Gastrocnemius medialis (tissue), 4 donors: Measurements from ENCODE around the gene IGF2BP3. TPM values are rescaled to one million over a fixed set of nuclear protein-coding genes. Genes with fewer than 3 reads are reported as not detected.
A peak's percentile ranks its signal among the peaks of the same experiment; 100 is the strongest.
"Not testable (repeated sequence)": the region's sequence is repeated elsewhere in the genome, so short reads cannot be mapped to it uniquely, and the experiment has no call there.

Source experiments
- ATAC-seq, 2 donors: fragments of 150-250 bp; one replicate each; pipeline ENCODE4 v1.9.1; 2016
- DNase-seq, 2 donors: peaks; one replicate each; pipeline ENCODE4 v3.0.0-alpha.2; 2019
- H3K27ac ChIP-seq, 4 donors: fragments of 200-600 bp; sonication (generic); 1 replicate in 1 of 4; 2 replicates in 3 of 4; pipeline ENCODE4 v1.5.1; 2016 to 2018; ENCODE audit warnings: mild to moderate bottlenecking in 2 of 4, moderate library complexity in 1 of 4
- H3K27me3 ChIP-seq, 3 donors: fragments of 200-600 bp; sonication (generic) in 2 of 3; 1 replicate in 1 of 3; 2 replicates in 2 of 3; pipeline versions ENCODE4 v1.5.1 to v1.6.0; 2016 to 2019; ENCODE audit warnings: mild to moderate bottlenecking in 1 of 3, moderate library complexity in 1 of 3
- H3K36me3 ChIP-seq, 2 donors: fragments of 200-600 bp; sonication (generic) in 1 of 2; one replicate each; pipeline ENCODE4 v1.5.1; 2017 to 2018
- H3K4me1 ChIP-seq, 2 donors: fragments of 200-600 bp; sonication (generic) in 1 of 2; one replicate each; pipeline ENCODE4 v1.5.1; 2016 to 2017; ENCODE audit warnings: mild to moderate bottlenecking in 2 of 2
- H3K4me3 ChIP-seq, 4 donors: fragments of 200-600 bp; sonication (generic) in 3 of 4; 1 replicate in 1 of 4; 2 replicates in 3 of 4; pipeline ENCODE4 v1.5.1; 2016 to 2019; ENCODE audit warnings: mild to moderate bottlenecking in 2 of 4
- H3K9me3 ChIP-seq, 3 donors: fragments of 200-600 bp; sonication (generic) in 2 of 3; 1 replicate in 1 of 3; 2 replicates in 2 of 3; pipeline ENCODE4 v1.5.1; 2016 to 2019
- POLR2A ChIP-seq, 2 donors: fragments of 450-650 bp; IDR thresholded peaks; one replicate each; pipeline ENCODE4 v1.6.1; 2017; ENCODE audit warnings: antibody characterized with exemption in 2 of 2, mild to moderate bottlenecking in 2 of 2, moderate library complexity in 2 of 2
- in situ Hi-C, 4 donors: fragments of 200-750 bp; cut with MboI; loops; one replicate each; pipeline versions ENCODE4 v1.15.0 to v1.8.0; 2017; ENCODE audit warnings: low sequenced_read_pairs in 4 of 4
- intact Hi-C: fragments of 100-400 bp; cut with DNase I; formaldehyde crosslinking; loops from one replicate; pipeline ENCODE4 v1.15.1; 2023; ENCODE audit warnings: low total_unique reads
- total RNA-seq, 4 donors: library from RNA; depleted of rRNA; stranded (reverse); fragments of >200 nt; gene quantifications; one replicate each; pipeline versions ENCODE4 v1.1.0 to v1.2.3, GENCODE V29; 2016
- TF ChIP-seq, protein P1 (sequence below), 5 experiments: fragments of 450-650 bp in 3 of 5; fragments of 200-600 bp in 2 of 5; sonication (generic) in 2 of 5; IDR thresholded peaks in 4 of 5; conservative IDR thresholded peaks in 1 of 5; 1 replicate in 4 of 5; 2 replicates in 1 of 5; pipeline ENCODE4 v1.5.1; 2016 to 2019; ENCODE audit warnings: antibody characterized with exemption in 5 of 5, mild to moderate bottlenecking in 3 of 5, moderate library complexity in 3 of 5

Gene IGF2BP3
- total RNA-seq: under 1 TPM in 1 of 4 donors, not detected in 3; 0.51 TPM

DNA sequence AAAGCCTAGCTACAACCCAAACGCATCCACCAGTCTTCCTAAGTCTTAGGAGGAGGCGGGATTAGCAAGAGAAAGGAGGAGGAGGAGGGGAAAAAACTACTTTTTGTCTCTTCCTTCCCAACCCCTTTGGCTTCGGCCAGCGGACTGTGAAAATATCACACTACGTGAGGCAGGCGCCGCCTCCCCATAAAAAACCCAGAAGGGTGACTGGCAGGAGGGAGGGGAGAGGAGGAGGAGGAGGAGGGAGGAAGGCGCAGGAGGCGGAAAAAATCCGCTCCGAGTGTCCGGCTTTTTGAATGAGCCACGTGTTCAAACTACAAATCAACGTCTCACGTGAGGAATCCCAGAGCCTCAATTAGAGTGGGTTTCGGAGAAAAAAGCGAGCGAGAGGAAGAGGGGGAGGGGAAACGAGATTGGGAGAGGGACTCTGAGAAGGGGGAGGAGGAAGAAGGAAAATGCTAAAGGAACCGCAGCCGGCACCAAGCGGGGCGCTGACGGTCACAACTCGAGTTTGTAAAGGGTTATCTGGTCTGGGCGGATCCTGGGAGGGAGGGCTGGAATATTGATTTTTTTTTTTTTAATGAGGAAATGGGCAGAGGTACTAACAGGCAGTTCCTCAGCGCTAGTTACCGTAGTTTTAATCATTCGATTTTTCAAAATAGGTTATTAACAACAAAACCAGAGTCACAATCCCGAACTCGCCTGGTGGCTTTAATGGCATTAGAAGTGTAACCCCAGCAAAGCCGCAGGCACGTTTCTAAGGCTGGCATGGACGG lies at the start of gene IGF2BP3:
IGF2BP3 (minus strand) TSS at position 162 of the 776 bp plus-strand sequence. CDS start 381 bp downstream, outside the sequence.
- Histone ChIP-seq H3K4me3 (peak within 1 kb of the TSS; percentile 24 to 40 (median 33)), H3K36me3 (no peaks in the 10 kb centered on the region), H3K4me1 (peaks cover 19 to 36% of the 10 kb centered on the region in 2 donors), H3K9me3 (no peaks in the 10 kb centered on the region), H3K27me3 (peaks cover 95 to 99% (median 99%) of the 10 kb centered on the region in 3 donors), H3K27ac (no peak within 1 kb of the TSS)
- intact Hi-C loops (loop anchor here (5.0 kb wide), 1 partner anchor 62 kb away; the partner anchor contains the start of gene TRA2A), in situ Hi-C loops (no loop called here)
- no peak for ATAC-seq
- TF ChIP-seq POLR2A (IDR thresholded peaks at IDR 0.05): no peak
- TF ChIP-seq, protein P1, sequence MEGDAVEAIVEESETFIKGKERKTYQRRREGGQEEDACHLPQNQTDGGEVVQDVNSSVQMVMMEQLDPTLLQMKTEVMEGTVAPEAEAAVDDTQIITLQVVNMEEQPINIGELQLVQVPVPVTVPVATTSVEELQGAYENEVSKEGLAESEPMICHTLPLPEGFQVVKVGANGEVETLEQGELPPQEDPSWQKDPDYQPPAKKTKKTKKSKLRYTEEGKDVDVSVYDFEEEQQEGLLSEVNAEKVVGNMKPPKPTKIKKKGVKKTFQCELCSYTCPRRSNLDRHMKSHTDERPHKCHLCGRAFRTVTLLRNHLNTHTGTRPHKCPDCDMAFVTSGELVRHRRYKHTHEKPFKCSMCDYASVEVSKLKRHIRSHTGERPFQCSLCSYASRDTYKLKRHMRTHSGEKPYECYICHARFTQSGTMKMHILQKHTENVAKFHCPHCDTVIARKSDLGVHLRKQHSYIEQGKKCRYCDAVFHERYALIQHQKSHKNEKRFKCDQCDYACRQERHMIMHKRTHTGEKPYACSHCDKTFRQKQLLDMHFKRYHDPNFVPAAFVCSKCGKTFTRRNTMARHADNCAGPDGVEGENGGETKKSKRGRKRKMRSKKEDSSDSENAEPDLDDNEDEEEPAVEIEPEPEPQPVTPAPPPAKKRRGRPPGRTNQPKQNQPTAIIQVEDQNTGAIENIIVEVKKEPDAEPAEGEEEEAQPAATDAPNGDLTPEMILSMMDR (IDR thresholded peaks at IDR 0.05 in 4 of 5, conservative IDR thresholded peaks at IDR 0.05 in 1 of 5): no peak
- DNase-seq: no peak

GRCh38 chr7:23514755-23515154 lies 44.5 kb upstream of the IGF2BP3 start:
- intact Hi-C loops: no loop called here

DNA sequence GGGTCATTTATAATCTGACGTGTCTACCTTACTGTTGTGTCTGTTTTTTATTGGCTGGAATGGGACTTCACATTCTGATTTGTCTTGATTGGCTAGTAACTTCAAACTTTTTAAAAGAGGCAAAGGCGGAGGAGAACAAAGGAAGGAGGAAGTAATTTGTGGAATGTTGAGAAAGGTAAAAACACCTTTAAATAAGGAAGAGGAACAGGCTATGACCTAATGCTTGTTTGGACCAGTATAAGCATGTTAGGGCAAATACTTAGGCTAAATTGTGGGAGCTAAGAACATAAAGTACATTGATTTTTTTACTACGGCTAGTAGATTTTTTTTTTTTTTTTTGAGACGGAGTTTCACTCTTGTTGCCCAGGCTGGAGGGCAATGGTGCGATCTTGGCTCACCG lies 43.5 kb upstream of the IGF2BP3 start:
- H3K4me1 ChIP-seq, DNase-seq, H3K27me3 ChIP-seq, H3K4me3 ChIP-seq, H3K9me3 ChIP-seq, intact Hi-C loops, ATAC-seq, in situ Hi-C loops, H3K27ac ChIP-seq: not testable (repeated sequence)
- H3K36me3 ChIP-seq: peaks cover 0 to 95% of the 10 kb centered on the region in 2 donors

More at GRCh38 chr7:23514755-23515154, 44.5 kb upstream of the IGF2BP3 start:
- Histone ChIP-seq H3K36me3 (peaks cover 0 to 95% of the 10 kb centered on the region in 2 donors), H3K27ac (no peak overlapping the region), H3K4me3 (no peak overlapping the region), H3K27me3 (no peaks in the 10 kb centered on the region), H3K9me3 (no peaks in the 10 kb centered on the region), H3K4me1 (no peaks in the 10 kb centered on the region)
- TF ChIP-seq, protein P1 (IDR thresholded peaks at IDR 0.05 in 4 of 5, conservative IDR thresholded peaks at IDR 0.05 in 1 of 5): no peak
- TF ChIP-seq POLR2A (IDR thresholded peaks at IDR 0.05): no peak
- DNase-seq (no peak), ATAC-seq (no peak)
- in situ Hi-C loops: no loop called here

DNA sequence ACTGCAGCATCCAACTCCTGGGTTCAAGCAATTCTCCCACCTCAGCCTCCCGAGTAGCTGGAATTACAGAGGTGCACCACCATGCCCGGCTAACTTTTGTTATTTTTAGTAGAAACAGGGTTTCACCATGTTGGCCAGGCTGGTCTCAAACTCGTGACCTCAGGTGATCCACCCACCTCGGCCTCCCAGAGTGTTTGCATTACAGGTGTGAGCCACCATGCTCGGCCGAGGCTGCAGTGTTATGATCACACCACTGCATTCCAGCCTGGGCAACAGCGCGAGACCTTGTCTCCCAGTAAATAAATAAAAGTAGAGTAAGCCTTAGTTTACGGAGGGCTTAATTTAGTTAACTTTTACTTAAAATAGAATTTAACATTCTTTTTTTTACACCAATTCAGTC lies 23.7 kb upstream of the IGF2BP3 start:
- no peaks in the 10 kb centered on the region for H3K4me1 ChIP-seq
- in situ Hi-C loops: no loop called here
- no peak overlapping the region for H3K27ac ChIP-seq
- no peaks in the 10 kb centered on the region for H3K9me3 ChIP-seq
- no peaks in the 10 kb centered on the region for H3K36me3 ChIP-seq
- no peak overlapping the region for H3K4me3 ChIP-seq
- ATAC-seq (no peak), DNase-seq (no peak)
- intact Hi-C loops: no loop called here
- H3K27me3 ChIP-seq: peaks cover 0 to 5% (median 0%) of the 10 kb centered on the region in 3 donors
- TF ChIP-seq, protein P1 (IDR thresholded peaks at IDR 0.05 in 4 of 5, conservative IDR thresholded peaks at IDR 0.05 in 1 of 5): no peak
- TF ChIP-seq POLR2A (IDR thresholded peaks at IDR 0.05): no peak

- TF ChIP-seq, protein P1 (IDR thresholded peaks at IDR 0.05 in 4 of 5, conservative IDR thresholded peaks at IDR 0.05 in 1 of 5): no peak
- no peak for TF ChIP-seq POLR2A (IDR thresholded peaks at IDR 0.05)
- ATAC-seq (no peak), DNase-seq (no peak)
- Histone ChIP-seq H3K36me3 (no peaks in the 10 kb centered on the region), H3K4me3 (no peak overlapping the region), H3K4me1 (no peaks in the 10 kb centered on the region), H3K27ac (no peak overlapping the region), H3K27me3 (peaks cover 0 to 5% (median 0%) of the 10 kb centered on the region in 3 donors), H3K9me3 (no peaks in the 10 kb centered on the region)
- intact Hi-C loops (no loop called here), in situ Hi-C loops (no loop called here)
Measured at GRCh38 chr7:23491502-23491901, 21.2 kb upstream of the IGF2BP3 start.
